Measurements from ENCODE around the gene PPTC7.

PPTC7 gene

DNA sequence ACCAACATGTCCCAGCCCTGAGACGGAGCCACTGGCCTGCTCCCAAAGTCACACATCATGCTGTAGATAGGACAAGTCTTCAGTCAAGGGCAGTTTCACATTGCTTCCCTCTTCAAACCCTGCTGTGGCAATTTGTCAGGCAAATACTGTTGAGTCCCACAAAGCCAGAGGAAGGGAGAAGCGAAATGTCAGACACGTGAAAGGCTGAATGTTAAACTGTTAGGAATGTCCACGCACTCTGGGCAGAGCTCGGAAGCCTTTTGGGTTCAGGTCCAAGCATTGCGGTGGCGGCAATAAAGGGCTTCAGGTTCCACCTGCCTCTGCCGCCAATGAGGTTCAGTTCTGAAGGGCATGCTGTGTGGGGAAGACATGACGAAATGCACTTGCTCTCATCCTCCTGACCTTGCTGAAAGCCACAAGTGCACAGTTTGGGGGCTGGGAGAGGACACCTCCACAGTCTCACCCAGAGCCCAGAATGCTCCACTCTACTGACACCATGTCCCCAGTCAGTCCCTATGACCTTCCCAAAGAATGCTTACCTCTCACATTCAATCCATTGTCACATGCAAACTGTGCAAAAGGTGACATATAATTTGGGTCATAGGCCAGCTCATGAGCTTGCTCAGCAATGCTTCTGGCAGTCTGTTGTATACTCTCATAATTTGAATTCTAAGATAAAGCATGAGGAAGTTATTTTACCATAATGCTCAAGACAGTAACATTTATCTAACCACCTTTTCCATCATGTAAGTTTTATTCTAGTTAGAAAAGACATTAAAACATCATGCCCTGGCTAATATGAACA is 45.3 kb downstream of the PPTC7 start:
- no peak for TF ChIP-seq CTCF (IDR thresholded peaks at IDR 0.05)
- peak; percentile 82 for DNase-seq (ENCODE audit: low spot score)
- H3K27ac ChIP-seq = peak overlapping the region; percentile 56 to 92
- peak overlapping the region; percentile 52 for H3K4me3 ChIP-seq

- no peak for TF ChIP-seq CTCF (IDR thresholded peaks at IDR 0.05)
- Histone ChIP-seq H3K4me3 (peak overlapping the region; percentile 52), H3K27ac (peak overlapping the region; percentile 56 to 92)
- DNase-seq (ENCODE audit: low spot score) = no peak
Measured at GRCh38 chr12:110536834-110537604, 46.1 kb downstream of the PPTC7 start.

- TF ChIP-seq CTCF (IDR thresholded peaks at IDR 0.05) = no peak
- DNase-seq (ENCODE audit: low spot score) = no peak
- Histone ChIP-seq H3K27ac (peak overlapping the region in 1 of 2 donors; percentile 13), H3K4me3 (no peak overlapping the region)
Measured at GRCh38 chr12:110534811-110535210, 48.3 kb downstream of the PPTC7 start.

GRCh38 chr12:110533607-110534006 is 49.5 kb downstream of the PPTC7 start:
- Histone ChIP-seq H3K27ac (no peak overlapping the region), H3K4me3 (no peak overlapping the region)
- DNase-seq (ENCODE audit: low spot score) = no peak
- no peak for TF ChIP-seq CTCF (IDR thresholded peaks at IDR 0.05)

GRCh38 chr12:110532644-110533043 is 50.5 kb downstream of the PPTC7 start:
- H3K4me3 ChIP-seq = no peak overlapping the region
- DNase-seq (ENCODE audit: low spot score) = no peak
- TF ChIP-seq CTCF (IDR thresholded peaks at IDR 0.05) = no peak
- no peak overlapping the region for H3K27ac ChIP-seq

DNA sequence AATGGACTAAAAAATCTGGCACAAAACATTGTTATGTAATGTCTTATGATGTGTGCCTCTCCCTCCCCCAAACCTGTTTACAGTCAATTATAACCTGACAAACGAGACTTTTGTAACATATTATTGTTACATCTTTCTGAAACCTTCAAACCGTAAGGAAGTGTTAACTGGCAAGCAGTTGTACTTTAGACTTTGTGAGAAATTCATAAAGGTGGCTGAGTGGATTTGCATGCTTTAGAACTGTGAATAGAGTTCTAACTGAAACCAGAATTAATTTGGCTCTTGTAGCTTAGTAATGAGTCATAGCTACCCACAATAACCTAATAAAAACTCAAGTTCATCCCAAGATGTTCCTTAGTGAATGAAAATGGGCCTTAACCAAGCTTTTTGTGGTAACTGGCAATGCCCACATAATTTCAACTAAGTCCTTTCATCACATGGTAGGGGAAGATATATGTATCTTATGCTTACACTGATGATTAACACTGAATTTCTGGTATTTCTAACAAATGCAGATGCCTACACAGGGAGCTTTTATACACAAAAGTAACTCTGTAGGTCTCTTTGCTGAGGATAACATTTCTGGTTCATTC is 51.3 kb downstream of the PPTC7 start:
- H3K27ac ChIP-seq = no peak overlapping the region
- TF ChIP-seq CTCF (IDR thresholded peaks at IDR 0.05) = no peak
- DNase-seq (ENCODE audit: low spot score) = no peak
- H3K4me3 ChIP-seq = no peak overlapping the region

All from coronary artery (tissue), 2 donors.